ENCODE results near the gene L3MBTL4.

L3MBTL4 gene

GRCh38 chr18:6331872-6332271, 82.8 kb downstream of the L3MBTL4 start:
- TF ChIP-seq, protein P1, sequence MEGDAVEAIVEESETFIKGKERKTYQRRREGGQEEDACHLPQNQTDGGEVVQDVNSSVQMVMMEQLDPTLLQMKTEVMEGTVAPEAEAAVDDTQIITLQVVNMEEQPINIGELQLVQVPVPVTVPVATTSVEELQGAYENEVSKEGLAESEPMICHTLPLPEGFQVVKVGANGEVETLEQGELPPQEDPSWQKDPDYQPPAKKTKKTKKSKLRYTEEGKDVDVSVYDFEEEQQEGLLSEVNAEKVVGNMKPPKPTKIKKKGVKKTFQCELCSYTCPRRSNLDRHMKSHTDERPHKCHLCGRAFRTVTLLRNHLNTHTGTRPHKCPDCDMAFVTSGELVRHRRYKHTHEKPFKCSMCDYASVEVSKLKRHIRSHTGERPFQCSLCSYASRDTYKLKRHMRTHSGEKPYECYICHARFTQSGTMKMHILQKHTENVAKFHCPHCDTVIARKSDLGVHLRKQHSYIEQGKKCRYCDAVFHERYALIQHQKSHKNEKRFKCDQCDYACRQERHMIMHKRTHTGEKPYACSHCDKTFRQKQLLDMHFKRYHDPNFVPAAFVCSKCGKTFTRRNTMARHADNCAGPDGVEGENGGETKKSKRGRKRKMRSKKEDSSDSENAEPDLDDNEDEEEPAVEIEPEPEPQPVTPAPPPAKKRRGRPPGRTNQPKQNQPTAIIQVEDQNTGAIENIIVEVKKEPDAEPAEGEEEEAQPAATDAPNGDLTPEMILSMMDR (IDR thresholded peaks at IDR 0.05; ENCODE audit: insufficient read depth, low read depth, low read length, missing control alignments): no peak
- no peak overlapping the region for H3K4me3 ChIP-seq (ENCODE audit: low read depth, low read length)
- DNase-seq (ENCODE audit: low read depth): no peak

DNA sequence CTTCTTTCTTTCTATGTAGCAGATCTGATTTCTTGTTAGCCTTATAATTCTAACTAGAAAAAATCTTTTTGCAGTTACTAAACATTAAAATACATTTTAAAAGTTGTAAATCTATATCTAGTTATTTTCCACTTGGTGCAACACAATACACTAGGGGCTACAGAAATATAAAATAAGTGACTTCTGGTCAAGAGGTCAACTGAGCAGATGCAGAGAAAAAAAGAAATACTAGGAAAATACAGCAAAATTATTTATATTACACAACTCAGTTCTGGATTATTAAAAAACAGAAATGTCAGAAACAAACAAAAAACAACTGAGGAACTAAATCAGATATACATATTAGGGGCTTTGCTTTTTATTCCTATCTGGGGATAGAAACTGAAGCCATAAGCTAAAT, 83.9 kb downstream of the L3MBTL4 start:
- H3K4me3 ChIP-seq (ENCODE audit: low read depth, low read length): no peak overlapping the region
- DNase-seq (ENCODE audit: low read depth): no peak
- TF ChIP-seq, protein P1 (IDR thresholded peaks at IDR 0.05; ENCODE audit: insufficient read depth, low read depth, low read length, missing control alignments): no peak

- TF ChIP-seq, protein P1 (IDR thresholded peaks at IDR 0.05; ENCODE audit: insufficient read depth, low read depth, low read length, missing control alignments): no peak
- no peak for DNase-seq (ENCODE audit: low read depth)
- no peak overlapping the region for H3K4me3 ChIP-seq (ENCODE audit: low read depth, low read length)
Measured at GRCh38 chr18:6328621-6329010, 86.1 kb downstream of the L3MBTL4 start.

- no peak for DNase-seq (ENCODE audit: low read depth)
- H3K4me3 ChIP-seq (ENCODE audit: low read depth, low read length): no peak overlapping the region
- TF ChIP-seq, protein P1 (IDR thresholded peaks at IDR 0.05; ENCODE audit: insufficient read depth, low read depth, low read length, missing control alignments): no peak
Measured at GRCh38 chr18:6327895-6328620, 86.7 kb downstream of the L3MBTL4 start.

- TF ChIP-seq, protein P1 (IDR thresholded peaks at IDR 0.05; ENCODE audit: insufficient read depth, low read depth, low read length, missing control alignments): no peak
- no peak overlapping the region for H3K4me3 ChIP-seq (ENCODE audit: low read depth, low read length)
- DNase-seq (ENCODE audit: low read depth): no peak
Measured at GRCh38 chr18:6327485-6327884, 87.2 kb downstream of the L3MBTL4 start.

DNA sequence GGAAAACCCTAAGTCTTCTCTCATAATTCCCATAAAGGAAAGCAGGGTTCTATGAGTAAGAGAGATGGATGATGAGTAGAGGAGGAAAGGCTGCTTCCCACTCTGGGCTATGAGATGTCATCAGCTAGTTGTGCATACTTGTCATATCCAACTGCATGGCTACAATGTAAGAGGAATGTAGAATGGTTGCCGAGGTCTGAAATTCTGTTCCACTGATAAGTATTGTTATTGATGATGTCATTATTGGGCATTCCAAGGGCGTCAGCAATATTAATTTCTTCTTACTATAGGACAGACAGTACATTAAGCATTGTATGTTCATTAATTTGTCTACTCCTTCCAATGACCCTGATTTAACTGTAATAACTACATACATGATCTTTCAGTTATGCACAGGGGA, 88.1 kb downstream of the L3MBTL4 start:
- no peak for DNase-seq (ENCODE audit: low read depth)
- TF ChIP-seq, protein P1 (IDR thresholded peaks at IDR 0.05; ENCODE audit: insufficient read depth, low read depth, low read length, missing control alignments): no peak
- no peak overlapping the region for H3K4me3 ChIP-seq (ENCODE audit: low read depth, low read length)

All from GM12865 (cell line).